NB4 (cell line): ENCODE results near the gene UBXN4.

ENCODE experiments used
- MYC ChIP-seq: IDR thresholded peaks from 2 replicates; pipeline ENCODE4 v1.6.1; 2011; ENCODE audit warnings: low read depth, low read length
- POLR2A ChIP-seq: IDR thresholded peaks from 2 replicates; pipeline ENCODE4 v1.6.1; 2011; ENCODE audit warnings: mild to moderate bottlenecking; ENCODE audit not compliant: insufficient read length; ENCODE audit errors: extremely low read depth
- TF ChIP-seq, protein P1 (sequence below): IDR thresholded peaks from one replicate; pipeline ENCODE4 v1.5.1; 2012; ENCODE audit warnings: low read depth, low read length
- TF ChIP-seq, protein P2 (sequence below): IDR thresholded peaks from 2 replicates; pipeline ENCODE4 v1.6.1; 2011; ENCODE audit warnings: low read depth, low read length

DNA sequence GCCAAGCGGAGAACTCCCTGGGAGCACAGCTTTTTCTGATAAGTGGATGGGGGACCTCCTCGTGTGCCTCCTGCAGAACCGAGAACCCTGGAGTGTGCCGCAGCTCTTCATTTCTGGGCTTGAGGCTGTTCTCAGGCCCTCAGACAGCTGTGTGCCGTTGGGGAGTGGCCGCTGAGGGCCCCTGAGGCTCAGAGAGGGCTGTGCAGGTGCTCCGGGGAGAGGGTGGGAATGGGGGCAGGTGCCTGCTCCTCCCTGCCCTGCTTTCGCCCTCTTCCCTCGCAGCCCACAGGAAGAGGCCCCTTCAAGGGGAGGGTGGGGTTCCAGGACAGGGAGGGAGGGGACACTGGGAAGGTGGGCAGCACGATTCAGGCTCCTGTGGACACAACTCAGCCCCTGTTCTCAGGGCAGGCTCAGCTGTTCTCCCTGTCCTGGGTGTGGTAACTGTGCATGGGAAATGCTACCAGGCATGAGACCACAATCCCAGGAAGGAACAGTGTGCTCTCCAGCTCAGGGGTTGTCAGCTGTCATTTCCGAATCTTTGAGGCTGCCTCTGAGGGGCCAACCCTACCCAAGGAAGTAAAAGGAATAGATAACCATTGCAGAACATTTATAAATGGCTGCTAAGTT, 84.0 kb downstream of the UBXN4 start:
- TF ChIP-seq, protein P1, sequence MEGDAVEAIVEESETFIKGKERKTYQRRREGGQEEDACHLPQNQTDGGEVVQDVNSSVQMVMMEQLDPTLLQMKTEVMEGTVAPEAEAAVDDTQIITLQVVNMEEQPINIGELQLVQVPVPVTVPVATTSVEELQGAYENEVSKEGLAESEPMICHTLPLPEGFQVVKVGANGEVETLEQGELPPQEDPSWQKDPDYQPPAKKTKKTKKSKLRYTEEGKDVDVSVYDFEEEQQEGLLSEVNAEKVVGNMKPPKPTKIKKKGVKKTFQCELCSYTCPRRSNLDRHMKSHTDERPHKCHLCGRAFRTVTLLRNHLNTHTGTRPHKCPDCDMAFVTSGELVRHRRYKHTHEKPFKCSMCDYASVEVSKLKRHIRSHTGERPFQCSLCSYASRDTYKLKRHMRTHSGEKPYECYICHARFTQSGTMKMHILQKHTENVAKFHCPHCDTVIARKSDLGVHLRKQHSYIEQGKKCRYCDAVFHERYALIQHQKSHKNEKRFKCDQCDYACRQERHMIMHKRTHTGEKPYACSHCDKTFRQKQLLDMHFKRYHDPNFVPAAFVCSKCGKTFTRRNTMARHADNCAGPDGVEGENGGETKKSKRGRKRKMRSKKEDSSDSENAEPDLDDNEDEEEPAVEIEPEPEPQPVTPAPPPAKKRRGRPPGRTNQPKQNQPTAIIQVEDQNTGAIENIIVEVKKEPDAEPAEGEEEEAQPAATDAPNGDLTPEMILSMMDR: no peak
- TF ChIP-seq, protein P2, sequence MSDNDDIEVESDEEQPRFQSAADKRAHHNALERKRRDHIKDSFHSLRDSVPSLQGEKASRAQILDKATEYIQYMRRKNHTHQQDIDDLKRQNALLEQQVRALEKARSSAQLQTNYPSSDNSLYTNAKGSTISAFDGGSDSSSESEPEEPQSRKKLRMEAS: no peak
- TF ChIP-seq POLR2A (no peak), MYC (no peak)
